ENCODE measurements around the gene MAFB. TPM values are rescaled to one million over a fixed set of nuclear protein-coding genes. Genes with fewer than 3 reads are reported as not detected.

MAFB gene
- polyA plus RNA-seq, 3 donors from 2014 or later, result 0.09 TPM; not detected in 1

DNA sequence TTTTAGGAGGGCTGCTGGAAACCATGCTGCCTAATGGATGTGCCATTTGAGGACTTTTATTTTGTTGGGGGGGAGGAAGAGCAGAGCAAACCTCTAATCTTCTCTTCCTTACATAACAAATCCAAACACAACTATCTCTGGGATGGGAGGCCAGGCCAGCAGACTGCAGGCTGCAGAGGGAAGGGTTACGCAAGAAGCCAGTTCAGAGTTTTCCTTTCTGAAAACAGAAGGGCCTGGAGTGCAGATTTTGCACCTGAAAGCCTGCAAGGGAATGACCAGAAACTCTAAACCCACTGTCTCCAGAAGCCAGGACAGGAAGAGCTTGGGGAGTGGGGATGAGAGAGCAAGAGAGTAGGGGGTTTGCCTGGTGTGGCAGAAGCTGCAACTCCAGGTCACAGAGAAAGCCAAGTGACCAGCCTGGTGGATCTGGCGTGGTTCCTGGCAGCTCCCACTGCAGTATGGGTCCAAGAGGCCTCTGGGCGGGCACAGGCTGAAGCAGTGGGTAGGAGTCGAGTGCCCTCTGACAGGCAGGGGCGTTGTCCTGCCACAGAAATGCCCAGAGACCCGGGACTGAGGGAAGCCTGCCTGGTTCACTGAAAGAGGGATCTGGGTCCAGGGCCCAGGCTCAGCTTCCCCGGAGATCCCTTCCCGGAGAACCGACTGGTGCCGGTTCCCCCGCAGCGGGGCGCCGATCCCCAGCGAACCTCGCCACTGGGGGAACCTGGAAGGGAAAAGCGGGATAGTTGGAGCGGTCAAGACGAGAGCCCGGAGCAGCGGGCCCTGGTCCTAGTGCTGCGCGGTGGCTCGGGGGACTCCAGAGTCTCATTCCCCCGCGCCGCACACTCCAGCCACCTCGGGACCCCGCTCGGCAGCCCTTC is 6.7 kb downstream of the MAFB start:
- Mint-ChIP-seq H3K4me3 (peak overlapping the region in 1 of 5 donors; percentile 31), H3K9me3 (peaks cover 0 to 1% (median 0%) of the 10 kb centered on the region in 6 donors), H3K27ac (no peak overlapping the region), H3K27me3 (ENCODE audit: low read depth in 3 of 3) (peaks cover 23 to 35% (median 28%) of the 10 kb centered on the region in 3 donors), H3K4me1 (peaks cover 0 to 4% of the 10 kb centered on the region in 2 donors), H3K36me3 (no peaks in the 10 kb centered on the region)
- no peak for DNase-seq

- no peaks in the 10 kb centered on the region for H3K36me3 Mint-ChIP-seq
- no peak for DNase-seq
- H3K9me3 Mint-ChIP-seq, result peaks cover 0 to 1% (median 0%) of the 10 kb centered on the region in 6 donors
- no peak overlapping the region for H3K4me3 Mint-ChIP-seq
- peaks cover 18 to 37% (median 22%) of the 10 kb centered on the region in 3 donors for H3K27me3 Mint-ChIP-seq (ENCODE audit: low read depth in 3 of 3)
- peaks cover 0 to under 1% of the 10 kb centered on the region in 2 donors for H3K4me1 Mint-ChIP-seq
- no peak overlapping the region for H3K27ac Mint-ChIP-seq
Measured at GRCh38 chr20:40681684-40682083, 7.4 kb downstream of the MAFB start.

- no peaks in the 10 kb centered on the region for H3K4me1 Mint-ChIP-seq
- peaks cover 0 to 1% (median 0%) of the 10 kb centered on the region in 6 donors for H3K9me3 Mint-ChIP-seq
- DNase-seq, result no peak
- no peak overlapping the region for H3K4me3 Mint-ChIP-seq
- H3K27ac Mint-ChIP-seq, result no peak overlapping the region
- no peaks in the 10 kb centered on the region for H3K36me3 Mint-ChIP-seq
- H3K27me3 Mint-ChIP-seq (ENCODE audit: low read depth in 3 of 3), result peaks cover 16 to 39% (median 21%) of the 10 kb centered on the region in 3 donors
Measured at GRCh38 chr20:40681165-40681564, 7.9 kb downstream of the MAFB start.

DNA sequence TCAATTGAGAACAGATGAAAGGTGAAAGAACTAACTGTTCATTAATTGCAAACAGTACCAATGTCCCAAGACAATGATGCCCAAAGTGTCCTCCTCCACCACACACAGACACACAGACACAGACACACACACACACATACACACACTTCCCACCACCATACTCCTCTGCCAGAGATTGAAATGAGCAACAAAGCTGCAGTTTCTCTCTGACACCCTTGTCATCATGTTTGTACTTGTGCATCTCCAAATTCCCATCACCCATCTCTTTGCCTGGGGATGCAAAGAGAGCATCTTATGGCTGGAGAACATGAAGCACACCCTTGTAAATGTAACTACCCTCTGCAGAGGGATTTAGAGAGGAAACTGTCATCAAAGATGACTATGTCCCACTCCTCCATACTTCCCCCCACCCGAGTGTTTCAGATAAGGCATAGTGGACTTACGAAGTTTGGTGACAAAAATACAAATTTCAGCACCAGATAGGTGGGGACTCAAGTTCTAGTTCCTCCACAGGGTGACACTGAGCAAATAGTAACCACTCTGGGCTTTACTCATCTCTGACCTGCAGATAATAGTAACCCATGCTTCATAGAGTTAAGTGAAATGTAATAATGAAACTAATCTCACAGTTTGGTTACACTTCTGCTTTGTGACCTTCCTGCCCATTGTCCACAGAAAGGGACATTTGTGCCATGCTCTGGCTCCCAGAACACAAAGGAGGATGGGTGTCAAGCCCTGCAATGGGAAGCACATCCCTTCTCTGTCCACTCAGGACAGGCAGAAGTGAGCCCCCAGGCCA is 8.7 kb downstream of the MAFB start:
- Mint-ChIP-seq H3K9me3 (peaks cover 0 to 1% (median 0%) of the 10 kb centered on the region in 6 donors), H3K4me1 (no peaks in the 10 kb centered on the region), H3K27ac (no peak overlapping the region), H3K36me3 (no peaks in the 10 kb centered on the region), H3K4me3 (no peak overlapping the region), H3K27me3 (ENCODE audit: low read depth in 3 of 3) (peaks cover 16 to 33% (median 21%) of the 10 kb centered on the region in 3 donors)
- no peak for DNase-seq

GRCh38 chr20:40679184-40679583 is 9.9 kb downstream of the MAFB start:
- Mint-ChIP-seq H3K4me3 (no peak overlapping the region), H3K36me3 (no peaks in the 10 kb centered on the region), H3K27ac (no peak overlapping the region), H3K4me1 (no peaks in the 10 kb centered on the region), H3K9me3 (peaks cover 0 to 1% (median 0%) of the 10 kb centered on the region in 6 donors), H3K27me3 (ENCODE audit: low read depth in 3 of 3) (peaks cover 12 to 23% (median 20%) of the 10 kb centered on the region in 3 donors)
- no peak for DNase-seq

- no peak for DNase-seq
- H3K36me3 Mint-ChIP-seq, result no peaks in the 10 kb centered on the region
- peaks cover 11 to 18% (median 17%) of the 10 kb centered on the region in 3 donors for H3K27me3 Mint-ChIP-seq (ENCODE audit: low read depth in 3 of 3)
- H3K4me1 Mint-ChIP-seq, result no peaks in the 10 kb centered on the region
- peaks cover 0 to 3% (median 0%) of the 10 kb centered on the region in 6 donors for H3K9me3 Mint-ChIP-seq
- H3K4me3 Mint-ChIP-seq, result no peak overlapping the region
- no peak overlapping the region for H3K27ac Mint-ChIP-seq
Measured at GRCh38 chr20:40678286-40678875, 10.7 kb downstream of the MAFB start.

GRCh38 chr20:40677343-40677924 is 11.6 kb downstream of the MAFB start:
- Mint-ChIP-seq H3K9me3 (peaks cover 0 to 3% (median 0%) of the 10 kb centered on the region in 6 donors), H3K36me3 (no peaks in the 10 kb centered on the region), H3K4me3 (no peak overlapping the region), H3K27me3 (ENCODE audit: low read depth in 3 of 3) (peaks cover 9 to 15% (median 14%) of the 10 kb centered on the region in 3 donors), H3K27ac (no peak overlapping the region), H3K4me1 (no peaks in the 10 kb centered on the region)
- DNase-seq, result no peak

DNA sequence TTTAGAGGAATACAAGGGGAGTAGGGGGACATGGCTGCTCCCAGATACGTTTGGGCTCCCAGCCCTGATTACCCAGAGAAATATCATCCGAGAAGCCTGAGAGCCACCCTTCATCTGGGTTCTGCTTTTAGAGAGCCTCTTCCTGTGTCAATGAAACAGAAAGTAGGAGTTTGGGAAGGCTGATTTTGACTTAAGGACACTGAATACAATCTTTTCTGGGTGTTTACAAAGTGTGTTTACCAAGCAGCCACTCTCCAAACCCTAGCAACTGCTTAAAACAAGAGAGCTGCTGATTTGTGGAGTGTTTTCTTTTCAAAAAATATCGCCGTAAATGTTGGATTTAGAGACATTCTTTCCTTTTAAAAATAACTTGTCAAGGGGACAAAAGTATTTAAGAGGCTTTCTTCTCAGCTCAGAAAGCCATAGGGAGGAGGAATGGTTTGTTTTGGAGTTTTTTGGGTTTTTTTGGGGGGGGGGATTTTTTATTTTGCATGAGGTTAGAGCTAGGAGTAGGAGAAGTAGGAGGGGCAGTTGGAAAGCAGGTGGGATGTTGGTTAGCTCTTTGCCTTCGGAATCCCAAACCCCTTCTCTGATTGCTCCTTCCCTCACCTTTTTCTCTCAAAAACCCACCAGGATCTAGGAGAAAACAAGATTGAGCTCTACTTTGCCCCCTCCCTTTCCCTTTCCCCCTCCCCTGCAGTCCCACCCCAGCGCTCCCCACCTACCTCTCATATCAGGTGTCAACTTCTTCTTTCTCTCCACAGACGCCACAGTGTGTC is 12.4 kb downstream of the MAFB start:
- DNase-seq, result no peak
- H3K4me1 Mint-ChIP-seq, result no peaks in the 10 kb centered on the region
- H3K36me3 Mint-ChIP-seq, result no peaks in the 10 kb centered on the region
- no peak overlapping the region for H3K4me3 Mint-ChIP-seq
- peaks cover 0 to 3% (median 0%) of the 10 kb centered on the region in 6 donors for H3K9me3 Mint-ChIP-seq
- H3K27ac Mint-ChIP-seq, result no peak overlapping the region
- H3K27me3 Mint-ChIP-seq (ENCODE audit: low read depth in 3 of 3), result peaks cover 6 to 17% (median 10%) of the 10 kb centered on the region in 3 donors

GRCh38 chr20:40675599-40676221 is 13.3 kb downstream of the MAFB start:
- Mint-ChIP-seq H3K4me1 (no peaks in the 10 kb centered on the region), H3K9me3 (peaks cover 0 to 3% (median 0%) of the 10 kb centered on the region in 6 donors), H3K27ac (no peak overlapping the region), H3K4me3 (no peak overlapping the region), H3K36me3 (no peaks in the 10 kb centered on the region), H3K27me3 (ENCODE audit: low read depth in 3 of 3) (peaks cover 6 to 18% (median 10%) of the 10 kb centered on the region in 3 donors)
- no peak for DNase-seq

GRCh38 chr20:40673442-40673841 is 15.6 kb downstream of the MAFB start:
- Mint-ChIP-seq H3K27ac (no peak overlapping the region), H3K4me3 (no peak overlapping the region), H3K9me3 (peaks cover 0 to 3% (median 0%) of the 10 kb centered on the region in 6 donors), H3K36me3 (no peaks in the 10 kb centered on the region), H3K4me1 (no peaks in the 10 kb centered on the region), H3K27me3 (ENCODE audit: low read depth in 3 of 3) (peaks cover 7 to 12% (median 8%) of the 10 kb centered on the region in 3 donors)
- DNase-seq, result no peak

DNA sequence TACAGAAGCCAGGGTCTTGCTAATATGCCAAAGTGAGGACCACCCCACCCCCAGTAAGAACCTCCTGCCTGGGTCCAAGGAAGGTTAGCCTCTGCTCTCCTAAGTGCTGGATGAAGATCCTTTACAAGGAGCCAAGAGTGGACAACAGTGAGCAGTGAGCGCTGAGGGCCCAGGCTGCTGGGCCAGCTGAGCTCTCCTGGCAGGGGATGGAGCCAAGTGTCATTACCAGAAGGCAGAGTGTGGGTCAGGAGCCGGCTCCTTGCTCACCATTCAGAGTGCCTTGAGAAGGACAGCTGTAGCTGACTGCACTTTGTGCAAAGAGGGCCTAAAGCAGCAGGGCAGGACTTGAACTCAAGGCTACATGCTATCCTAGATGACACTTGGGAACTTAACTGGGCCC is 16.9 kb downstream of the MAFB start:
- Mint-ChIP-seq H3K27me3 (ENCODE audit: low read depth in 3 of 3) (peaks cover 4 to 7% (median 6%) of the 10 kb centered on the region in 3 donors), H3K27ac (no peak overlapping the region), H3K36me3 (no peaks in the 10 kb centered on the region), H3K9me3 (peaks cover 0 to 2% (median 0%) of the 10 kb centered on the region in 6 donors), H3K4me1 (no peaks in the 10 kb centered on the region), H3K4me3 (no peak overlapping the region)
- no peak for DNase-seq

DNA sequence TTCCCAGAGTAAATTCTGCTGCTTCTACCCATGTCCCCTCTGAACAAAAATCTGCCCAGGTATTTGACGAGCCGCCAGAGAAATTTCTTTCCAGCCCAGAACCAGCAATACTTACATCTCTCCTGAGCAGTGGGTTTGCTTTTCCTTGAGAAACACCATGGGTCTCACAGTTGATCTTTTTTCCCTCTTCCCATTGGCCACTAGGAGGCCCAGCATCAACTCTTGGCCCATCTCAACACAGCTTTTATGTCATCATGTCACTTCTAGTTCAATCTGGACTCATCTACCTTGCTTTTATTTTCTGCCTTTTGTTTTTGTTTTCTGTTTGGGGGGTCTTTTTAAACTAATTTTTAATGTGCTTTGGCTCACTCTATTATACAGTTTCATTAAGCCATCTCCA is 18.8 kb downstream of the MAFB start:
- no peaks in the 10 kb centered on the region for H3K4me1 Mint-ChIP-seq
- no peaks in the 10 kb centered on the region for H3K36me3 Mint-ChIP-seq
- peaks cover 3 to 6% (median 6%) of the 10 kb centered on the region in 3 donors for H3K27me3 Mint-ChIP-seq (ENCODE audit: low read depth in 3 of 3)
- H3K27ac Mint-ChIP-seq, result no peak overlapping the region
- H3K4me3 Mint-ChIP-seq, result no peak overlapping the region
- H3K9me3 Mint-ChIP-seq, result peaks cover 0 to 2% (median 0%) of the 10 kb centered on the region in 6 donors
- DNase-seq, result no peak

Measured in immature natural killer cell (primary cell).